Right lobe of liver (tissue), 4 donors: Measurements from ENCODE around the gene PTPRN2.

Experiments used
- CTCF ChIP-seq, 4 donors: fragments of 200-600 bp in 3 of 4; fragments of 450-650 bp in 1 of 4; IDR thresholded peaks; one replicate each; pipeline versions ENCODE4 v1.5.1 to v1.8.0; 2016 to 2022; ENCODE audit warnings: antibody characterized with exemption in 4 of 4, mild to moderate bottlenecking in 2 of 4
- POLR2A ChIP-seq: fragments of 450-650 bp; IDR thresholded peaks from one replicate; pipeline ENCODE4 v1.6.1; 2017; ENCODE audit warnings: antibody characterized with exemption, mild to moderate bottlenecking
- donor health status: DM: no; HTN: no; CAD: no.
- donor health status: DM: no; HTN: no; CAD: no.
- donor health status: DM: no; HTN: yes; CAD: no.

- TF ChIP-seq CTCF (IDR thresholded peaks at IDR 0.05), result no peak
- no peak for TF ChIP-seq POLR2A
Measured at GRCh38 chr7:157581740-157582139, 1005.9 kb downstream of the PTPRN2 start.
